T-cell (primary cell): ENCODE results near the gene BHLHA15. TPM values are rescaled to one million over a fixed set of nuclear protein-coding genes. Genes with fewer than 3 reads are reported as not detected.

Source experiments
- ATAC-seq, 4 experiments: fragments of 200-7000 bp in 3 of 4; fragments of 150-1000 bp in 1 of 4; cut with Tn5 transposase; replicated peaks in 1 of 4; 1 replicate in 3 of 4; 2 replicates in 1 of 4; pipeline ENCODE4 v1.10.0; 2021; ENCODE audit warnings: moderate library complexity in 3 of 4, mild to moderate bottlenecking in 2 of 4, moderate number of reproducible peaks in 1 of 4
- CTCF ChIA-PET, 2 donors: fragments of 300-600 bp; sonication (Branson Sonifier 250); formaldehyde crosslinking; loops; one replicate each; lab custom pipeline; 2022; ENCODE audit warnings: antibody characterized with exemption in 2 of 2; lab: Charles Lee
- POLR2A ChIA-PET, 2 donors: fragments of 300-600 bp; sonication (Branson Sonifier 250); formaldehyde crosslinking; loops; one replicate each; lab custom pipeline; 2022; ENCODE audit warnings: antibody characterized with exemption in 2 of 2; lab: Charles Lee
- DNase-seq, 35 experiments: peaks; one replicate each; pipeline versions ENCODE4 v3.0.0 to v3.0.0-alpha.2; 2013 to 2023
- H3K27ac ChIP-seq: one replicate; pipeline ENCODE4 v1.5.1; 2013; ENCODE audit warnings: low read length
- H3K27me3 ChIP-seq, 2 experiments: replicated peaks in 1 of 2; 1 replicate in 1 of 2; 2 replicates in 1 of 2; pipeline versions ENCODE4 v1.6.1 to v1.7.0; 2013; ENCODE audit warnings: low read length in 1 of 2, mixed read lengths in 1 of 2; ENCODE audit not compliant: control insufficient read depth in 2 of 2, insufficient read depth in 2 of 2; ENCODE audit errors: extremely low read depth in 1 of 2
- H3K36me3 ChIP-seq, 2 donors: 1 replicate in 1 of 2; 2 replicates in 1 of 2; pipeline versions ENCODE4 v1.6.1 to v1.7.0; 2013; ENCODE audit warnings: low read length in 1 of 2; ENCODE audit not compliant: control insufficient read depth in 2 of 2, insufficient read depth in 1 of 2; ENCODE audit errors: extremely low read depth in 1 of 2
- H3K4me1 ChIP-seq, 2 experiments: 1 replicate in 1 of 2; 2 replicates in 1 of 2; pipeline versions ENCODE4 v1.6.1 to v1.7.0; 2013; ENCODE audit warnings: low read length in 2 of 2, mixed read lengths in 1 of 2; ENCODE audit not compliant: insufficient read depth in 2 of 2, control insufficient read depth in 1 of 2; ENCODE audit errors: extremely low read depth in 1 of 2
- H3K4me3 ChIP-seq, 2 donors: 1 replicate in 1 of 2; 2 replicates in 1 of 2; pipeline versions ENCODE4 v1.5.1 to v1.7.0; 2013; ENCODE audit warnings: mild to moderate bottlenecking in 2 of 2, low read length in 1 of 2, moderate library complexity in 1 of 2; ENCODE audit not compliant: control insufficient read depth in 1 of 2; ENCODE audit errors: extremely low read depth in 1 of 2
- H3K9me3 ChIP-seq: 2 replicates; pipeline ENCODE4 v1.7.0; 2013
- H3K27ac Mint-ChIP-seq, 2 donors: one replicate each; pipeline ENCODE4 v1.8.0; 2020 to 2021; ENCODE audit warnings: mild to moderate bottlenecking in 2 of 2, mixed read lengths in 2 of 2
- H3K27me3 Mint-ChIP-seq, 2 donors: one replicate each; pipeline ENCODE4 v1.8.0; 2021 to 2022; ENCODE audit warnings: mixed read lengths in 2 of 2
- H3K36me3 Mint-ChIP-seq: one replicate; pipeline ENCODE4 v1.8.0; 2021; ENCODE audit warnings: mixed read lengths
- H3K4me1 Mint-ChIP-seq, 3 donors: one replicate each; pipeline ENCODE4 v1.8.0; 2020 to 2022; ENCODE audit warnings: mixed read lengths in 3 of 3, mild to moderate bottlenecking in 1 of 3
- H3K4me3 Mint-ChIP-seq, 3 donors: one replicate each; pipeline ENCODE4 v1.8.0; 2020 to 2022; ENCODE audit warnings: mild to moderate bottlenecking in 3 of 3, mixed read lengths in 3 of 3, moderate library complexity in 3 of 3
- H3K9me3 Mint-ChIP-seq, 3 donors: one replicate each; pipeline ENCODE4 v1.8.0; 2020 to 2022; ENCODE audit warnings: mixed read lengths in 3 of 3
- WGBS: methylation state at CpG from one replicate; pipeline ENCODE4 v1.1.5; 2013; ENCODE audit warnings: missing lambda C conversion rate; ENCODE audit not compliant: insufficient coverage; 5-methylcytosine and 5-hydroxymethylcytosine counted together
- total RNA-seq, 35 experiments: library from RNA in 6 of 35; stranded (reverse) in 6 of 35; fragments of 120-200 nt in 1 of 35; gene quantifications; one replicate each; pipeline versions ENCODE4 v1.2.1 to v1.2.4 and lab custom pipeline; 2013 to 2026

Gene BHLHA15
- total RNA-seq, 5 donors from 2014 or later (not counting 1 experiment from before 2014, with no cell fraction given): 0.55 TPM; not detected in 4

GRCh38 chr7:98193474-98194180, 17.6 kb upstream of the BHLHA15 start:
- Histone ChIP-seq H3K36me3 (peaks cover 23 to 56% of the 10 kb centered on the region in 2 donors), H3K27ac (no peak overlapping the region), H3K9me3 (no peaks in the 10 kb centered on the region), H3K4me3 (no peak overlapping the region), H3K4me1 (no peaks in the 10 kb centered on the region), H3K27me3 (no peaks in the 10 kb centered on the region)
- ChIA-PET POLR2A (no interaction called here), CTCF (no interaction called here)
- Mint-ChIP-seq H3K9me3 (no peaks in the 10 kb centered on the region), H3K27ac (no peak overlapping the region), H3K4me1 (peaks cover 3 to 16% (median 5%) of the 10 kb centered on the region in 3 donors), H3K27me3 (no peaks in the 10 kb centered on the region), H3K36me3 (peaks cover 60% of the 10 kb centered on the region), H3K4me3 (no peak overlapping the region)
- DNase-seq (no peak), ATAC-seq (no peak)
- WGBS: 98% methylated on average over 37 of the region's 37 CpGs

DNA sequence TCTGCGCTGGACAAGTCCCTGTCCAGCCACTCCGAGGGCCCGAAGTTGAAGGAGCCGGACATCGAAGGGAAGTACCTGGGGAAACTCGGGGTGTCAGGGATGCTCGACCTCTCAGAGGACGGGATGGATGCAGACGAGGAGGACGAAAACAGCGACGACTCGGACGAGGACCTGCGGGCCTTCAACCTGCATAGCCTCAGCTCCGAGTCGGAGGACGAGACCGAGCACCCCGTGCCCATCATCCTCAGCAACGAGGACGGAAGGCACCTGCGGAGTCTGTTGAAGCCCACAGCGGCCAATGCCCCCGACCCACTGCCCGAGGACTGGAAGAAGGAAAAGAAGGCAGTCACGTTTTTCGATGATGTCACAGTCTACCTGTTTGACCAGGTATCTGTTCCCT, 17.1 kb upstream of the BHLHA15 start:
- Mint-ChIP-seq H3K36me3 (peaks cover 58% of the 10 kb centered on the region), H3K27ac (peak overlapping the region in 1 of 2 donors; percentile 44), H3K4me1 (peaks cover 5 to 12% (median 8%) of the 10 kb centered on the region in 3 donors), H3K4me3 (no peak overlapping the region), H3K9me3 (peaks cover 0 to 4% (median 0%) of the 10 kb centered on the region in 3 donors), H3K27me3 (no peaks in the 10 kb centered on the region)
- ATAC-seq (no peak), DNase-seq (no peak)
- Histone ChIP-seq H3K36me3 (peaks cover 21 to 50% of the 10 kb centered on the region in 2 donors), H3K4me3 (no peak overlapping the region), H3K9me3 (no peaks in the 10 kb centered on the region), H3K27ac (no peak overlapping the region), H3K27me3 (no peaks in the 10 kb centered on the region), H3K4me1 (no peaks in the 10 kb centered on the region)
- WGBS: 97% methylated on average over 26 of the region's 28 CpGs
- ChIA-PET POLR2A (no interaction called here), CTCF (no interaction called here)

DNA sequence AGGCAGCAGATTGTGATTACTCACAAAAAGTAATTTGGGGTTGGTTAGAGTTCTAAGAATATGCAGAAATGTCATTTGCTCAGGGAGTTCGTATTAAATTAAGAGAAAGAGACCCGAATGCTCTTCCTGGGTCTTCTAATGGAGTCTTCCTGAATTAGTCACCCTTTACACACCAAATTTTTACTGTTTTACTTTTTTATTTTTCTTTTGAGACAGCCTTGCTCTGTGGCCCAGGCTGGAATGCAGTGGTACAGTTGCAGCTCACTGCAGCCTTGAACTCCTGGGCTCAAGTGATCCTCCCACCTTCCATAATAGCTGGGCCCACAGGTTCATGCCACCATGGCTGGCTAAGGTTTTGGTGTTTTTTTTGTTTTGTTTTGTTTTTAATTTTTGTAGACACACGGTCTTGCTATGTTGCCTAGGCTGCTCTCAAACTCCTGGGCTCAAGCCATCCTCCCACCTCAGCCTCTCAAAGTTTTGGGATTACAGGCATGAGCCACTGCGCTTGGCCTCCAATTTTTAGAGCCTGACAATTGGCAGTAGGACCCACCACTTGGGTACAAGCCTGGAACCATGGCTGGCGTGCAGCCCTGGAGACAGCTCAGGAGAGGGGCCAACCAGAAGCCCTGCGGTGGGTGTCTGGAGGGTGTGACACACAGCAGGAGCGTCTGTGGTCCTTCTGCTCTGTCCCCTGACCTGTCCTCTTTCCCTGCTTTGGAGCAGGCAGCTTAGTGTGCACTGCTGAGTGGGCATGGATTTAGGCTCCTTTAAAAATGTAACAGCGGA, 16.4 kb upstream of the BHLHA15 start:
- H3K9me3 Mint-ChIP-seq: peaks cover 0 to 6% (median 0%) of the 10 kb centered on the region in 3 donors
- ChIA-PET POLR2A (no interaction called here), CTCF (no interaction called here)
- H3K27ac Mint-ChIP-seq: peak overlapping the region in 1 of 2 donors; percentile 44
- no peak for DNase-seq
- H3K4me3 ChIP-seq: no peak overlapping the region
- H3K27ac ChIP-seq: no peak overlapping the region
- peaks cover 17 to 49% of the 10 kb centered on the region in 2 donors for H3K36me3 ChIP-seq
- peaks cover 54% of the 10 kb centered on the region for H3K36me3 Mint-ChIP-seq
- no peak for ATAC-seq
- no peak overlapping the region for H3K4me3 Mint-ChIP-seq
- no peaks in the 10 kb centered on the region for H3K27me3 ChIP-seq
- H3K9me3 ChIP-seq: no peaks in the 10 kb centered on the region
- 93% methylated on average over 4 of the region's 8 CpGs for WGBS
- peaks cover 0 to 2% of the 10 kb centered on the region in 2 experiments for H3K4me1 ChIP-seq
- H3K4me1 Mint-ChIP-seq: peaks cover 5 to 13% (median 7%) of the 10 kb centered on the region in 3 donors
- H3K27me3 Mint-ChIP-seq: no peaks in the 10 kb centered on the region

GRCh38 chr7:98196706-98197605, 14.3 kb upstream of the BHLHA15 start:
- POLR2A ChIA-PET: no interaction called here
- DNase-seq (no peak), ATAC-seq (no peak)
- no peak overlapping the region for H3K27ac ChIP-seq
- no peaks in the 10 kb centered on the region for H3K27me3 ChIP-seq
- 98% methylated on average over 9 of the region's 16 CpGs for WGBS
- no peak overlapping the region for H3K4me3 Mint-ChIP-seq
- no peak overlapping the region for H3K4me3 ChIP-seq
- peaks cover 25 to 34% (median 28%) of the 10 kb centered on the region in 3 donors for H3K4me1 Mint-ChIP-seq
- H3K27ac Mint-ChIP-seq: peak overlapping the region; percentile 41 to 66
- peaks cover 47% of the 10 kb centered on the region for H3K36me3 Mint-ChIP-seq
- peaks cover 8 to 21% of the 10 kb centered on the region in 2 experiments for H3K4me1 ChIP-seq
- CTCF ChIA-PET: no interaction called here
- H3K9me3 ChIP-seq: no peaks in the 10 kb centered on the region
- H3K27me3 Mint-ChIP-seq: no peaks in the 10 kb centered on the region
- H3K36me3 ChIP-seq: peaks cover 15 to 37% of the 10 kb centered on the region in 2 donors
- peaks cover 0 to 6% (median 0%) of the 10 kb centered on the region in 3 donors for H3K9me3 Mint-ChIP-seq

DNA sequence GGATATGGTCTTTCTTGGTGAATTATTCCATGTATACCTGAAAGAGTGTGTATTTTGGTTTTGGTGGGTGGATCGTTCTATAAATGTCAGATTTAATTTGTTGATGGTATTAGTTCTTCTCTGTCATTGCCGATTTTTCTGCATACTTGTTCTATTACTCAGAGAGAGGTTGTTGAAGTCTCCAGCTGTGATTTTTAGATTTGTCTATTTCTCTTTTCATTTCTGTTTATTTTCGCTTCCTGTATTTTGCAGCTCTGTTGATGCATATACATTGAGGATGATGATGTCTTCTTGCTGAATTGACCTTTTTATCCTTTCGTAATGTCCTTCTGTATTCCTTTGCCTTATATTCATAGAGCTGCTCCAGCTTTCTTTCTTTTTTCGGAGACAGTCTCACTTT, 12.1 kb upstream of the BHLHA15 start:
- Histone ChIP-seq H3K27me3 (no peaks in the 10 kb centered on the region), H3K4me1 (peaks cover 28 to 33% of the 10 kb centered on the region in 2 experiments), H3K27ac (no peak overlapping the region), H3K4me3 (no peak overlapping the region), H3K9me3 (no peaks in the 10 kb centered on the region), H3K36me3 (peaks cover 6 to 20% of the 10 kb centered on the region in 2 donors)
- Mint-ChIP-seq H3K27me3 (no peaks in the 10 kb centered on the region), H3K27ac (no peak overlapping the region), H3K36me3 (peaks cover 33% of the 10 kb centered on the region), H3K4me1 (peaks cover 45 to 56% (median 48%) of the 10 kb centered on the region in 3 donors), H3K9me3 (peaks cover 0 to 6% (median 0%) of the 10 kb centered on the region in 3 donors), H3K4me3 (peak overlapping the region in 1 of 3 donors; percentile 21)
- ChIA-PET CTCF (interaction anchor here in 1 of 2 donors (0.6 kb wide), 1 partner anchor 167 kb away, joined by 6 read pairs; no protein-coding TSS in a partner anchor), POLR2A (no interaction called here)
- WGBS: 100% methylated on average over 2 of the region's 5 CpGs
- DNase-seq (no peak), ATAC-seq (no peak)

DNA sequence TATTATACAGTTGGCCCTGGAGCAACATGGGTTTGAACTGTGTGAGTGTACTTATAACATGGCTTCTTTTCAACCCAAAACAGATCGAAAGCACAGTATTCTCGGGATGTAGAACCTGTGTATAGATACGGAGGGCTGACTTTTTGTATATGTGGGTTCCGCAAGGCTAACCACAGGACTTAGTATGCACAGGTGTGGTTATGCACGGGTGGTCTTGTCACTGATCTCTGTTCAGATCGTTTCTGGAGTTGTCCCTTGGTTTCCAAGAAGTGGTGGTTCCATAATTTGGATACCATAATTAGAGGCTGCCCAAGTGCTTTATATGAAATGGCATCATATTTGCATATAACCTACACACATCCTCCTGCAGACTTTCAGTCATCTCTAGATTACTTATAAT, 10.9 kb upstream of the BHLHA15 start:
- CTCF ChIA-PET: no interaction called here
- H3K4me1 ChIP-seq: peaks cover 33 to 39% of the 10 kb centered on the region in 2 experiments
- peaks cover 0 to 6% (median 0%) of the 10 kb centered on the region in 3 donors for H3K9me3 Mint-ChIP-seq
- peaks cover 34% of the 10 kb centered on the region for H3K36me3 Mint-ChIP-seq
- no peak overlapping the region for H3K4me3 ChIP-seq
- 39% methylated on average over 4 of the region's 6 CpGs for WGBS
- H3K27me3 ChIP-seq: no peaks in the 10 kb centered on the region
- H3K4me3 Mint-ChIP-seq: peak overlapping the region in 1 of 3 donors; percentile 83
- H3K27ac ChIP-seq: no peak overlapping the region
- peak overlapping the region; percentile 36 to 94 for H3K27ac Mint-ChIP-seq
- H3K27me3 Mint-ChIP-seq: no peaks in the 10 kb centered on the region
- no peak for DNase-seq
- peaks cover 4 to 19% of the 10 kb centered on the region in 2 donors for H3K36me3 ChIP-seq
- H3K4me1 Mint-ChIP-seq: peaks cover 54 to 67% (median 56%) of the 10 kb centered on the region in 3 donors
- POLR2A ChIA-PET: no interaction called here
- ATAC-seq: peak in 1 of 4 experiments; percentile 5
- H3K9me3 ChIP-seq: no peaks in the 10 kb centered on the region
